NCI-H2227 (cell line): Measurements from ENCODE around the gene GAD1.

ENCODE experiments used
- DNase-seq: peaks from one replicate; lab custom pipeline; 2025; ENCODE audit not compliant: unreplicated experiment; lab: John Stamatoyannopoulos, UW

The GAD1 gene

GRCh38 chr2:170816504-170817092 lies at the start of gene GAD1:
Gene GAD1 (plus strand): TSS chr2:170816887. CDS start chr2:170818592, 1,705 bp downstream.
- peak; percentile 94 for DNase-seq

DNA sequence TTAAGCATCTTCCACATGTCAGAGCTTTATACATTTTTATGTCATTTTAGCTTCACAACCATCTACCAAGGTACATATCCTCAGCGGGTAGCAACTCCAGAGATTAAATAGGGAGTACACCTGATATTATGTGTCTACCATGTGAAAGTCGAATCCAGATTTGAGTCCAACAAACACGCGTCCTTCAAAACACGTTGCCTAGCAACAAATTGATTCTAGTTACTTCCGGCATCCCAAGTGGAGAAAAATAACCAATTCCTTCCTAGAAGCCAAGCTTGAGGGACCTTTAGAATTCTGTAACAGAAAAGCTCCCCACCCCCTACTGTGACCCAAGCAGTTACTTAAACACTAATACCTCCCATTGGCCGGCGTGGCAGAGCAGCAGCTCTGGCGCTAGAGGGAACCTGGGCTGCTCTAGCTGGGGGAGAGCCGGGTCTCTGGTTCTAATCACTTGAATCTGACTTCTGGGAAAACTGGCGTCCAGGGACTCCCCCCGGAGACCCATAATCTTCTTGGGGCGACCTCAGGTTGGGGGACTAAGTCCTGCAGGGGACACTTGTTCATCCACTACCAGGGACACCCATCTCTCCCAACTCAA lies 46.6 kb upstream of the GAD1 start, which contains the start of gene ERICH2:
Gene ERICH2 (plus strand): TSS at position 371 of the 598 bp plus-strand sequence. CDS start 304 bp downstream, outside the sequence.
- DNase-seq: peak; percentile 92

DNA sequence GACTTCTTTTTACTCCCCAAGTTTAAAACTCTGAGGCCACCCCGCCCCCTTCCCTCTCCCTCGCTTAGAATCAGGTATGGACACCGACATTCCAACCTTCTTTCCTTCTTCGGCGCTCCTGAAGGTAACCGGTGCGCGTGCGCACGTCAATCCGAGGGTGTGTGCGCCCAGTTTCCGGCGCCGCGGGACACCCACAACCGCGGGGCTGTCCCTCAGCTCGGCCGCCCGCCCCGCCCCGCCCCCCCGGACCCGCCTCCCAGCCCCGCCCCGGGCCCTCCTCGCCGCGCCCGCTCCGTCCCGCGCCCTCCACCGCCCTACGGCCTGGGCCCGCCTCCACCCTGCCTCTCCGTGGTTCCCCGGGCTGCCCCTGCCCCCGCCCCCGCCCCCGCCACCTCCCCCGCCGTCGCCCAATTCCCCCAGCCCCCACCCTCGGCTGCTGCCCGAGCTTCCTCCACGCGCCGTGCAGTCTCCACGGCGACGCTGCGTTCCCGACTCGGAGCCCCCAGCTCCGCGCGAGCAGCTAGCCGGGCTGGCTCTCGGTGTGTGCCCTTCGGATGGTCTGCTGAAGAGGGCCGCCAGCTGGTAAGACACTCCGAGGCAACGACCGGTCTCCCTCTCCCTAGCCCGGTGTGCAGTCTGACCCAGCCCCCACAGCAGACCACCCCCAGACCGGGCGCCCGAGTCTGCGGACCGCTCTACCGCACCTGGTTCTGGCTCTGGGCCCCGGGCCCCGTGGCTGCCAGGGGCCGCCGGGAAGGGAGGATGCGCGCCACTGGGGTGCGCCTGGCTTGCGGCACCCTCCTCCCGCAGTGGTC lies 45.9 kb upstream of the GAD1 start:
- peak; percentile 94 for DNase-seq

- DNase-seq: no peak
Measured at GRCh38 chr2:170771421-170771937, 45.2 kb upstream of the GAD1 start.

DNA sequence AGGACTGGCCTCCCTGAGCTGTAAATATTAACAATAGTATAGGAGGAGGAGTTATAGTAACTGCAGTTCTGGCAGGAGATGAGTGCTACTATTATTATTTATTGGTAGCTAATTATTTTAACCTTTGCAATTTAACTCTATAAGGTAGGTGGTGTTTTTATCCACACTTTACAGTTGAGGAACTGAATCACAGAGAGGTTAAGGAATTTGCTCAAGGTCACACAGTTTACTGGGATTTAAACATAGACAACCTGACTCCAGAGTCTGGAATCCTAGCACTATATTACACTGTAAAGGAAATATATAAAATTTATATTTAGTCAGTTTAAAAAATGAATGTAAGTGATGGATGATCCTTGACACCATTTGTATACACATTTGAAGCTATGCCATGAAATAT lies 44.4 kb upstream of the GAD1 start:
- no peak for DNase-seq

DNA sequence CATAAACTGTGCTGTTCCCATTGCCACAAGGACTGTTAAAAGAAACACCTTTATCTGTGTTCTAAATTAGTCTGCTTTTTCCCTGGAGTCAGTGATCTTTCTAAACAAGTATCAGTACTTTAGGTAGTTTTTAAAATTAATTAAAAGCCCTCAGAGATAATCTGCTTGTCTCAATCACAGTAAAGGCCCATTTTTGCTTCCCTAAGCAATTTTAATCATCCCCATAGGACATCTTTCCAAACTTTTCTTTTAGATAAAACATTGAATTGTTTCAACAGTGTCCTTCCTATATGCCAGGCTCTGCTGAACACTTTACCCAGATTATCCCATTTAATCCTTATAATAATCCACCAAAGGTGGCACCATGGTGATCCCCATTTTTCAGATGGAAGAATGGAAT lies 42.6 kb upstream of the GAD1 start:
- DNase-seq: no peak

GRCh38 chr2:170778900-170779299 lies 37.8 kb upstream of the GAD1 start:
- no peak for DNase-seq

- no peak for DNase-seq
Measured at GRCh38 chr2:170779304-170779703, 37.4 kb upstream of the GAD1 start.

DNA sequence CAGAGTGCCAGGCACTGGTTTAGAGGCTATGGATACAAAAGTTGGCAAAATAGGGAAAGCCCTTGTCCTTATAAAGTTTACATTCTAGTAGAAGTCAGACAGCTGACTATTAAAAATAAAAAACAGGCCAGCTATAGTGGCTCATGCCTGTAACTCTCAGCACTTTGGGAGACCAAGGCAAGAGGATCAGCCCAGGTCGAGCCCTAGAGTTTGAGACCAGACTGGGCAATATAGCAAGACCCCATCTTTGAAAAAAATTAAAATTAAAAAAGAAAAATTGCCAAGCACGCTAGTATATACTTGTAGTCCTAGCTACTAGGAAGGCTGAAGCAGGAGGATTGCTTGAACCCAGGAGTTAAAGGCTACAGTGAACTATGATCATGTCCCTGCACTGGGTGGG lies 34.0 kb upstream of the GAD1 start:
- no peak for DNase-seq

- no peak for DNase-seq
Measured at GRCh38 chr2:170783549-170783948, 33.1 kb upstream of the GAD1 start.

GRCh38 chr2:170798996-170799395 lies 17.7 kb upstream of the GAD1 start:
- DNase-seq: no peak

- DNase-seq: no peak
Measured at GRCh38 chr2:170806548-170806947, 10.1 kb upstream of the GAD1 start.

DNA sequence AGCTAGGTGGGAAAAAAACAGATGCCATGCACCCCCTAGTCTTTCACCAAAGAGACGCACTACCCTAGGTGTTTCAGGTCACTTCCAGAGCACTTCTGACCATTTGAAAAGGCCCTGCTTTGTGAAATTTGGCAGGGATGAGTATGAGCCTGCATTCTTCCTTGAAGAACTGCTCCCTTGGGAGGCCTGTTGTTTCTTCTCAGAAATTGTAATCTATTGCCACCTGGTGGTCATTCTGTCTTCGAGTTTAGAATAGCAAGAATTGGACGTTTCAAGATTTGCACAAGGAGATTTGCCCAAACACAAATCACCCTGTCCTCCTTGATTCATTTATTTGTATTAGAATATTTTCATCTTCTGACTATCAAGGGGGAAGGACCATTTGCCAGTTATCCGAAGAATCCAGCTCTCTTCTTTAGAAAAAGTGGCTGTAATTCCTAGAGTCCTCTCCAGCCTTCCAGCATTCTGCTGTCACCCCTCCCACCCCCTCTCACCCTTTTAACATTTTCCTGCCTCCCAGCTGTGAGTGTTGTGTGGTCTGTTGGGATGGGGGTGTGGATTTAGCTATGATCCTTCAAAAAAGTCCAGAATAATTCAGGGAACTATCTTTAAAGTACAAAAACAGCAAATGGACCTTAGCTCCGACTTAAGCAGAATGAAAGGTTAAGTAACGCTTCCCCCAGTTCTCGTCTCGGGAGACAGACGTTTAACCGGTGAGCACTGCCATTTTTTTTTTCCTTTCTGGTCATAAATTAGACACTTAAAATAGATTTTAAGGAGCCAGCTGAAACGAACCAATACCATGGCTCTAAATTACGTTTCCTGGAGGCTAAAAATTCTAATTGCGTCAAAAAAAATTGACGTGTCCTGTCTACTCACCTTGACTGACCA lies 3.7 kb upstream of the GAD1 start:
- DNase-seq: peak; percentile 95

DNA sequence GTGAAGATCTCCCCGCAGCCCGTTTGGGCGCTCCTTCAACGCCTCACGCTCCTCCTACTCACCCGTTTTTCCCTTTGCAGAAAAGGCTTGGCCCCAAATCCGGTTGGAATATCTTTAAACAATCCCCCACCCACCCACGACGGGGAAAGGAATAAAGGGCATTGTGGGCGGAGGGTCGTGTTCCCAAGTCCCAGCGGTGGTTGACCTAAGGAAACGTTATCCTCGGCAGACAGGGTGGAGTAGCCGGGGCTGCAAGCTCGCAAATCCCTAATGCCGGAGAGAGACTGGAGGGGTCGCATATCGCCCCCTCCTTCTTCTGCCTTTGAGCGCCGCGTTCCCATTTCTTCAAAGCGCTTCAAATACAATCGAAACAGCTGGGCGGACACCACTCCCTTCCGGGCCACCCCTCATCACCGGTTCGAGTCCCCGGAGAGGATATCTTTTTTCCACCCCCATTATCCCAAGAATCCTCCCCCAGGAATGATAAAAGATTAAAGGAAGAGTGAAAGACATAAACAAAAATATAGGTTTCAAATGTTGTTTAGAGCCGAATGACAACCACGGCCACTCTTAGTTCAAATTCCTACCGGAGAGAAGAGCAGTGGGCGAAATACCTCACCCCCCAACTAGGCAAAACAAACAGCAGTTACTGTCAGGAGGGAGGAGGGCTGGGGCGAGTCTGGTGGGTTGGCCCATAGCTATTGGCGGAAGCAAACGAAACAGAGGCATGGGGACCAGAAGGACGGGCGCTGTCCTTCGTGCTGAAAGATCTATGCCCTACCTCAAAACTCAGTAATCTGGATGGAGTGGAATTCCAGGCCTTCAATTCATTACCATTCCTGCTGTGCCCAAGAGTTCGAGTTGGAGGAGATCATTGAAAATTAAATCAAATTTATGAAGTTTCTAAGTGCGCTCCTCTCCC lies 2.8 kb upstream of the GAD1 start:
- peak; percentile 84 for DNase-seq

DNA sequence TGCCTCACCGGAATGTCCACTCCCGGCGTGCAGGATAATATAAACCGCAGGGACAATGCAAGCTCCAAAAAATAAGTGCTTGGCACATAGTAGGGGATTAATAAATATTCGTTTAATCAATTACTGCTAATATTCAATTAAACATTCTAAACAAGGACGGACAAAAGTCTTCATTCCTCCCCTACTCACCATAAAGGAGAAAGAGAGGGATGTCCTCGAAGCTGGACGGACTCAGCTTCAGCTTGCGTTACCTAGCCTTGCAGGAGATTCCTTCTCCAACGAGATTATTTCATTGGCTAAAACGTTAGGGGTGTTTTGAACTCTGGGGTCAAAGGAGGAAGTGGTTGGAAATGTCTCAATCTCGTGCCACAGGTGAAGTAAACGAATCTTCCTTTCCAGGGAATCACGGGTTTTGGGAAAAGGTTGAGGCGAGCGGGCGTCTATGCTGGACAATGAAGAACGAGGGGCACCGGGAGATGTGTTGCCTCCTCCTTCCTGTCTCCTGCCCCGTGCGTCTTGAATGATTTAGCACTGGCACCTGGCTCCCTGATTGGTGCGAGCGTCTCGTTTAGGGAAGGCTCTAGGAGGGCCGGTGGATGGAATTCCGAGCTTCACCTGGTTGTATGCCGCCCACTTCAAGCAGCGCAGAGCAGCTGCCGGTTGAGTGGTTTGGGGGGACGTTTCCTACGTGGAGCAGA lies 2.0 kb upstream of the GAD1 start:
- peak; percentile 81 for DNase-seq

DNA sequence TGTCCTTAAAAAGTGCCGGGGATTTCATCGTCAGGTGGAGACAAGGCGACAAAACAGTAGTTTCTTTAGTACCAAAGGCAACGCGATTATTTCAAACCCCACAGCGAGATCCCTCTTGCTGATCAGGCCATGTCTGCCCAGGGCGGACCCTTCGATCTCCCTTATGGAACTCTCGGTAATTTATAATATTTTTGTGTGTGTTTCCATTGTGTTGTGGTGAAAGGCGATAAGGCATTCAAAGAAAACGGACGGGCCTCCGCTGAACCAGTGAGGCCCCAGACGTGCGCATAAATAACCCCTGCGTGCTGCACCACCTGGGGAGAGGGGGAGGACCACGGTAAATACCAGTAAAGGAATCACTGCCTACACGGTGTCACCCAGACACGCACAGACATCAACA lies 1.4 kb upstream of the GAD1 start:
- peak; percentile 60 for DNase-seq

- peak; percentile 97 for DNase-seq
Measured at GRCh38 chr2:170815746-170816503, 762 bp upstream of the GAD1 start.
